NK-92 (cell line): Measurements from ENCODE around the gene HRH2.
"Not testable (repeated sequence)": the region's sequence is repeated elsewhere in the genome, so short reads cannot be mapped to it uniquely, and the experiment has no call there.

Experiments
- DNase-seq: peaks from one replicate; lab custom pipeline; 2025; ENCODE audit not compliant: unreplicated experiment; lab: John Stamatoyannopoulos, UW

HRH2 gene

GRCh38 chr5:175712681-175713085 is 54.8 kb downstream of the HRH2 start:
- no peak for DNase-seq

- DNase-seq, result no peak
Observed at GRCh38 chr5:175713930-175714329, 56.1 kb downstream of the HRH2 start.

- DNase-seq, result no peak
Observed at GRCh38 chr5:175714479-175715085, 56.7 kb downstream of the HRH2 start.

DNA sequence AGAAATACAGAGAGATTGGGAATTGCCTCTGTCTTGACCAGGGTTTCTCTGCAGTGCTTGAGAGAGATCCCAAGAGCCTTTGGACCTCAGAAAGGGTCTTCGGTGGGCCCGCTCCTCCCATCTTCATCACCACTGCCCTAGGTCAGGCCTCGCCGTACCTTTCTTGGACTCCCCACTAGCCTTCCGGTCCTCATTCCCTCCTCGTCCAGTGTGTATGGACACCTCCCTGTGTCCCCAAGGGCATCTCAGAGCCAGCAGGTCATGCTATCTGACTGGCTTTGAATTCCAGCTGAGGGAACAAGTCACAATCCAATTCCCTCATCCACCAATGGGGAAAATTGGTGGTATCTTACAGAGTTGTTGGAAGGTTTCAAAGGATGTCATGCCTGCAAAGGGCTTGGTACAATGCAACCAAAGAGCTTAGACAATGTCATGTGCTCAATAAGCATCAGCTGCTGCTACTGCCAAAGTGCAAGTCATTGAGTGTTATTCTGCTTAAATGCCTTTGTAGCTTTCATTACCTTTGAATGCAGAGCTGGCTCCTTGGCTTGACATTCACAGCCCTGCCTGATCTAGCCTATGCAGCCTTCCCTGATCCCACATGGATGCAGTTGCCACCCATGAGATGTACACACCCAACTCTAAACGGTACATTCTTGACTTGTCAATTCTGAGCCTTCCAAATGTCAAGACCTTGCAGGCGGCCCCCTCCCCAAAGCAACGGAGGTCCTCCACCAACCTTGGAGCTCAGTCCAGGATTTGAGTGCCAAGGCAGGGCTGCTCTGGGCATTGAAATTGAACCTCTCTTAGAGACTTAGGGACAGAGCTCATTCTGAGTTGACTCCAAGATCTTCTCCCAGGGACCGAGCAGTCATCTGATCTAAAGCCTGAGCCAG is 58.0 kb downstream of the HRH2 start:
- no peak for DNase-seq

GRCh38 chr5:175717837-175718236 is 60.0 kb downstream of the HRH2 start:
- DNase-seq, result no peak

DNA sequence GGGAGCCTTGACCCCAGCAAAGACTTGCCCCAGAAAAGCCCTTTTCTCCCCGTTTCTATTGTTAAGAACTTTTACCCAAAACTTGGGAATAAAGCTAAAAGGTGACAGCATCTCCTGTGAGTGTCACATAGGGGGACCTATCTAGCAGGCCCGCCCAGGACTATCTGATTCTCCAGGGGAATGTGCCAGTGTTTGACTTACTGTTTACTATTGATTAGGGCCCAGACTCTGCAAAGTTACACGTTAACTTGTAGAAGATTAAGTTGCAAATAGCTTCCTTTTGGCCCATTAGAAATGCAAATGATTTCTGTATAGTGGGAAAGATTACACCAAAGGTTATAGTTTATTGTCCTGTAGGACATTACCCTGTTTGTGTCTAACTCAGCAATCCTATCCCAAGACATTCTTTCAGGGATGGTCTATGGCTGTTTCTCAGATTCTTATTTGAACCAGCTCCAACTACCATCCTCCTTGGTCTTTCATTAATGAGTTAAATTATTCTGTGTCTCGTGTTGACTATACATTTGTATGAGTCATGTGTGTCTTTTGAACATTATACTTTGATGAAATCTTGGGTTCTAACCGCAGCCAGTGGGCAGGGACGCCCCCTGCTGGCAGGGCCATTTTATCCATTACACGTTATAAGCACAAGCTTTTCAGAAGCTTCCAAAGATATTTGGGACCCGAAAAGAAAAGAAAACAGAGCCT is 60.7 kb downstream of the HRH2 start:
- no peak for DNase-seq

- not testable (repeated sequence) for DNase-seq
Observed at GRCh38 chr5:175719109-175719432, 61.2 kb downstream of the HRH2 start.

GRCh38 chr5:175724314-175725275 is 66.7 kb downstream of the HRH2 start:
- DNase-seq, result no peak

DNA sequence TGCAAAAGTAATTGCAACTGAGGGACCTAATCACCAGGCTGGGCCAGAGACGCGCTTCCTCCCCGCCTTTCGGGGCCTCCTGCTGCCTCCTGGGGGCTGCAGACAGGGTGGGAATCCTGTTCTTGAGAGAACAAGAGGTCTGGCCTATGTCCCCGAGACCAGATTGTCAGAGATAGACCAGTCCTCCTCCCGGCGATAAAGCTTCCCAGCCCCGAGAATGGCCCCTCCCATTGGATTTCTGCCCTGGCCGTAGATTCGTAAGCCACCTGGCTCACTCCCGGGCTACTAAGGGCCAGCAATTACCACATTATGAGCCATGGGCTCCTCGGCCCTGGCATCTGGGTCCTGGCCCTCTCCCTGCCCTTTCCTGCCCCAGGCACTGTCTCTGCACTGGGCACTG is 70.4 kb downstream of the HRH2 start:
- no peak for DNase-seq

DNA sequence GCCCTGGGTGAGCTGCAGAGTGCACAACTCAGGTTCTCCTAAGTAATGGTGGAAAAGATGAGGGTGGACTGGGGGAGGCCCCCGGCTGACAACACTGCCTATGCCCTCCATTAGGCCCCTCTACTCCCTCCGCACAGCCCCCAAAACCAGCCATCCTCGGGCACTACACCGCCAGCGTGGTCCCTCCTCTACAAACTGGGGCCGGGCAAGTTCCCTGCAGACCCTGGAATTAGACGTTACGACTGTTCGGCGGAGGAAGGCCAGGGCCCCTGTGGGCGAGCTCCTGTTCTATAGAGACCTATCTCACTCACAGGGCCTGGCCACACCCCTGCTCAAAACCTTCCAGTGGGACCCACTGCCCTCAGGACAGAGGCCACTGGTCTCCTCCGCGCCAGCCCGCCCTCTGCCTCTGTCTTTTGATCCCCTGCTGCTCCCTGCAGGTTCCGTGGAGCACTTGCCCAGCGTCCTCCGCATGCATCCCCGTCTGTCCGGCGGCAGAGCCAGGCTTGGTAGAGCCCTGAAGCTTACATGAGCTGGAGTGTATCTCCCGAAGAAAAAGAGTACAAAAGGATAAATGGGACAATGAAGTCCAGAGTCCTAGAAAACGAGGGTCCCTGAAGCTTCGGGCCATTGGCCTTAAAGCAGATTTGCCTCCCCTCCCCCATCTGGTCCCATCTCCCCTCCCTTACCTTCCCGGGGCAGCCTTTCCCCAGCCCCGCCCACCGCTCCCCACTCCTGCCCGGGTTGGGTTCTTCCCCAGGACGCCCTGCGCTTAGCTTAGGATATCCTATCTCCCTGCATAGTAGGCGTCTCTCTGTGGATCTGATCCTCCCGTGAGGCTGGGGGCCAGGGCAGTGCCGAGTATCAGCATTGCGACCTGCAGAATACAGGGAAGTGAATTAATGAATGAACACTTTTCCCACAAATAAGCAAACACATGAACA is 71.3 kb downstream of the HRH2 start:
- no peak for DNase-seq

DNA sequence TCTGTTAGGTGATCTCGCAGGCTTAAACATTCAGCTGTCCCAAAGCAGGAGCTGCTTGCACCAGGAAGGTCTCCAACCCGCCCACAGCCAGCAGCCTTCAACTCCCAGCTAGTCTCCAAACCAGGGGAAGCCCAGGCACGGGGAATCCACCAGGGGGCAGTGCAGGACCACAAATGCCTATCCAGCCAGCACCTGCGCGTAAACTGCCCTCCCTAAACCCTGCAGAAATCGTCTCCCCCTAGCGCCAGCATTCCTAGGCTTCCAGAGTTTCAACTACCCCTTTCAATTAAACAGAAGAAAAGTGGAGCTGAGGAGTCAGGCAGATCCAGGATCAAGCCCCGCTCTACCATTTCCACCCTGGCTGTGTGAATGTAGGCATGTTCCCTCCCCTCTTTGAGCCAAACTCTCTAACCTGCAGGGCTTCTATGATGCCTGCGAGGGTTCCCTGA is 72.0 kb downstream of the HRH2 start:
- no peak for DNase-seq

DNA sequence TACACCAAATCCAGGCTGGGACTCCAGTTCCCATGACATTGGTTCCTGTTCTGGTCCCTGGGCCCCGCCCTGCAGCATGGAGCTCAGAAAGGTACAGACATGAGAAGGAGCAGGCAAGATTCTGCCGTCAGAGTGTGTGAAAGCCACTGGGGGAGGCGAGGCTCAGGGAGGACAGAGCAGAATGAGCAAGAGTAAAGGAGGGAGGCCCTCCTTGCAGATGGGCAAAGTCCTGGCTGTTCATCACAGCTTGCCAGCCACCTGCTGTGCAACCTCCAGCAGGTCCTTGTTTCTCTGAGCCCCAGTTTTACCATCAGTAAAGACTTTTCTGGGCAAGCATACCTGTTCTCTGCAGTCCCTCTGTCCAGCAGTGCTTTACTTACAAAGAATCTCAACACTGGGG is 73.3 kb downstream of the HRH2 start:
- no peak for DNase-seq

DNA sequence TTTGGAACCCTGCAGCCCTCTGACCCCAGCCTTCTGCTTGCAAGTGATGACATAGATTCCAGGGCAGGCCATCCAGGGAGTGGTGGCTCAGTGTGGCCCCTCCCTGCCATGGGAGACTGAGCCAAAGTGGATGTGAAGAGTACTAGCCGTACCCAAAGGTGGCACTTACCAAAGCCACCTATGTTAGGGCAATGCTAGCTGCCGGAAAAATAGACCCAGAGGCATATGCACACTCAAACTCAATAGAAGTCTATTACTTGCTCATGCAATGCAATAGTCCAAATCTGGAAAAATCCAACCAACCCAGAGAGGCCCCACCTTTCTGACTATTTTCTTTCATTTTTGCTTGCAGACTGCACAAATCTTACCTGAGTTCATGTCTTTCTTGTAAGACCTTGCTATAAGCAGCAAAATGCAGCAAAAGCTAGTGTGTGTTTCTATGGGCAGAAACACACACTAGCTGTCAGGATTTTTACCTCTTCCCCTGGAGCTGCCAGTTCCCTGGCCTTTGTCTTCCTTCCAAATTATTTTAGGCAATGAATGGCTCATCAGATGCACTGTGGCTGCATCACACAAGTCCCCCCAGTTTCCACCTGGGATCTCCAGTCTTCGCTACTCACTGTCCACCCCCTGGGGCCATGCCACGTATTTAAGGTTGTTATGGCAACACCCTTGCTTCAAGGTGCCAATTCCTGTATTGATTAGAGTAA is 74.0 kb downstream of the HRH2 start:
- no peak for DNase-seq

DNA sequence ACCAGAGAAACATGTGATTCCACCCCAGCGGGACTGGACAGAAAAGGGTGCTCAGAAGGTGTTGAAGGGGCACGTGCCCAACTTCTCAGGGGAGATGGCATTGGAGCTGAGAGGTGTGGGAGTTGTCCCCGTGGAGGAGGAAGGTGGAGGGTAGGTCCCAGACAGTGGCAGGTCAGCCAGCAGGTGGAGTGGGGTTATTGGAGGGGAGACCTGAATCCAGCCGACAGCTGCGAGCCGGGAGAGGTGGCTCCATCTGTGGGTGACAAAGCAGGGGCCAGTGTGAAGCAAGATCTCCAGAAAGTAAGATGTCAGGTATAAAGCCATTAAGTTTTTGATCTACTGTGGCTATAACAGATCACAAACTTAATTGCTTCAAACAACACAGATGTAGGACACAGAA is 75.1 kb downstream of the HRH2 start:
- no peak for DNase-seq

GRCh38 chr5:175734016-175734415 is 76.1 kb downstream of the HRH2 start:
- no peak for DNase-seq

- DNase-seq, result no peak
Observed at GRCh38 chr5:175734501-175734900, 76.6 kb downstream of the HRH2 start.

DNA sequence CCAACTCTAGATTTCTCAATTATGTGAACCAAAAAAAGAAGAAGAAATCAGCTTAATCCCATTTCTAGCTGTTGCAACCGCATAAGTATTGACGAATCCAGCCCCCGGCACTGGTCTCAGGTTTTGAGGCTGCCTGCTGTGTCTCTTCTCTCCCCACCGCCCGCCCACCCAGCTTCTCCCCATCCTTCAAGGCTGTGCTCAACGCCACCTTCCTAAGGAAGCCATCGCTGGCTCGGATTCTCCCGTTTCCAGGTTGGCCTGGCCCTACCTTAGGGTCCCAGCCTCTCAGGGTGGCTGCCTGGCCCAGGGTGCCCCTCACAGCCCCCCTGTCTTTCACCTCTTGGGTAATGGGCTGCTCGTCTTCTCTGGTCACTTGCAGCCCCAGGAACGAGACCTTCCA is 77.8 kb downstream of the HRH2 start:
- no peak for DNase-seq

- DNase-seq, result no peak
Observed at GRCh38 chr5:175736652-175737051, 78.8 kb downstream of the HRH2 start.

- DNase-seq, result no peak
Observed at GRCh38 chr5:175737481-175737880, 79.6 kb downstream of the HRH2 start.
